ENCODE data around the gene C16orf54. TPM values are rescaled to one million over a fixed set of nuclear protein-coding genes. Genes with fewer than 3 reads are reported as not detected.
"Not testable (repeated sequence)": the region's sequence is repeated elsewhere in the genome, so short reads cannot be mapped to it uniquely, and the experiment has no call there.

Gene C16orf54
- total and polyA plus RNA-seq, 10 of the 15 experiments (the other 5 are each of a cell fraction or from before 2014, with no cell fraction given) = 2.1 to 13.3 (median 5.4) TPM

- Histone ChIP-seq H4K20me1 (ENCODE audit: control insufficient read depth, insufficient read depth) (no peaks in the 10 kb centered on the region), H3K27ac (ENCODE audit: control insufficient read depth, insufficient read depth) (no peak overlapping the region), H3K36me3 (ENCODE audit: control insufficient read depth in 2 of 2, insufficient read depth in 2 of 2, low read length in 1 of 2) (no peaks in the 10 kb centered on the region), H3K9ac (ENCODE audit: control insufficient read depth, insufficient read depth, low read length) (no peak overlapping the region), H3K9me3 (replicated peaks; ENCODE audit: control insufficient read depth, insufficient read depth, low read length) (no peaks in the 10 kb centered on the region; the same call in 2 of the 3 replicates), H3K4me2 (ENCODE audit: control insufficient read depth, insufficient read depth) (no peak overlapping the region), H3K27me3 (replicated peaks in 1 of 2; ENCODE audit: control insufficient read depth in 2 of 2, insufficient read depth in 2 of 2, low read length in 1 of 2) (no peaks in the 10 kb centered on the region; a peak in 1 of 4 replicates), H3K4me1 (ENCODE audit: control insufficient read depth, insufficient read depth, low read length) (peaks cover 7% of the 10 kb centered on the region; the same call in 1 of the 2 replicates), H2AFZ (ENCODE audit: control insufficient read depth, low read depth, low read length) (no peak overlapping the region), H3K79me2 (ENCODE audit: control insufficient read depth, insufficient read depth, low read length) (no peaks in the 10 kb centered on the region), H3K4me3 (no peak overlapping the region)
- no TSS peak for BruUV-seq (replicated peaks)
- WGBS (ENCODE audit: insufficient coverage, insufficient replicate concordance, low lambda C conversion rate, missing lambda C conversion rate) = 50% methylated on average over 16 of the region's 16 CpGs
- ChIA-PET RAD21 (ENCODE audit: unreplicated experiment) (interaction anchor here (0.7 to 1.3 kb wide), 4 partner anchors 12 to 81 kb away, joined by 3 to 8 read pairs (median 5); partner anchors contain the start of genes KIF22 and QPRT), CTCF (interaction anchor here (0.6 to 2.8 kb wide), 12 partner anchors 8 to 294 kb away, joined by 3 to 12 read pairs (median 5); partner anchors contain the start of gene QPRT), POLR2A (interaction anchor here (0.6 kb wide), 1 partner anchor 29 kb away, joined by 3 read pairs; no protein-coding TSS in a partner anchor), SMC1A (ENCODE audit: uncharacterized antibody, unreplicated experiment) (interaction anchor here (1.0 to 1.6 kb wide), 2 partner anchors 9 to 42 kb away, joined by 3 to 4 read pairs; no protein-coding TSS in a partner anchor)
- intact Hi-C loops (cut with micrococcal nuclease; ENCODE audit: unreplicated experiment) = no loop called here
- in situ Hi-C loops (cut with MboI) = no loop called here
- TF ChIP-seq, protein P1, sequence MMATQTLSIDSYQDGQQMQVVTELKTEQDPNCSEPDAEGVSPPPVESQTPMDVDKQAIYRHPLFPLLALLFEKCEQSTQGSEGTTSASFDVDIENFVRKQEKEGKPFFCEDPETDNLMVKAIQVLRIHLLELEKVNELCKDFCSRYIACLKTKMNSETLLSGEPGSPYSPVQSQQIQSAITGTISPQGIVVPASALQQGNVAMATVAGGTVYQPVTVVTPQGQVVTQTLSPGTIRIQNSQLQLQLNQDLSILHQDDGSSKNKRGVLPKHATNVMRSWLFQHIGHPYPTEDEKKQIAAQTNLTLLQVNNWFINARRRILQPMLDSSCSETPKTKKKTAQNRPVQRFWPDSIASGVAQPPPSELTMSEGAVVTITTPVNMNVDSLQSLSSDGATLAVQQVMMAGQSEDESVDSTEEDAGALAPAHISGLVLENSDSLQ (IDR thresholded peaks at IDR 0.05) = peak; percentile 66; the same call in 1 of the 2 replicates
- TF ChIP-seq STAT1 (conservative IDR thresholded peaks at IDR 0.05) = no peak
- no peak for FAIRE-seq
- no peak for DNase-seq (ENCODE audit: low read depth, low spot score)
- ATAC-seq = no peak
Measured at GRCh38 chr16:29708917-29709600, 36.7 kb downstream of the C16orf54 start.

- in situ Hi-C loops (cut with MboI) = not testable (repeated sequence)
- CTCF ChIA-PET = interaction anchor here (1.2 to 1.8 kb wide), 3 partner anchors 22 to 142 kb away, joined by 3 to 5 read pairs (median 3); no protein-coding TSS in a partner anchor
- WGBS (ENCODE audit: insufficient coverage, insufficient replicate concordance, low lambda C conversion rate, missing lambda C conversion rate) = 100% methylated on average over 1 of the region's 1 CpG
Measured at GRCh38 chr16:29707160-29707559, 38.6 kb downstream of the C16orf54 start.

More at GRCh38 chr16:29707160-29707559, 38.6 kb downstream of the C16orf54 start:
- H2AFZ ChIP-seq (ENCODE audit: control insufficient read depth, low read depth, low read length); H3K27ac ChIP-seq (ENCODE audit: control insufficient read depth, insufficient read depth); H3K4me3 ChIP-seq; H3K36me3 ChIP-seq (ENCODE audit: control insufficient read depth in 2 of 2, insufficient read depth in 2 of 2, low read length in 1 of 2); H3K79me2 ChIP-seq (ENCODE audit: control insufficient read depth, insufficient read depth, low read length); DNase-seq (ENCODE audit: low read depth, low spot score); RAD21 ChIA-PET (ENCODE audit: unreplicated experiment); FAIRE-seq; H3K9ac ChIP-seq (ENCODE audit: control insufficient read depth, insufficient read depth, low read length); intact Hi-C loops (cut with micrococcal nuclease; ENCODE audit: unreplicated experiment); ATAC-seq; H3K4me2 ChIP-seq (ENCODE audit: control insufficient read depth, insufficient read depth); BruUV-seq (replicated peaks); H4K20me1 ChIP-seq (ENCODE audit: control insufficient read depth, insufficient read depth); H3K27me3 ChIP-seq (replicated peaks in 1 of 2; ENCODE audit: control insufficient read depth in 2 of 2, insufficient read depth in 2 of 2, low read length in 1 of 2); H3K9me3 ChIP-seq (replicated peaks; ENCODE audit: control insufficient read depth, insufficient read depth, low read length); POLR2A ChIA-PET: not testable (repeated sequence)
- H3K4me1 ChIP-seq (ENCODE audit: control insufficient read depth, insufficient read depth, low read length) = peaks cover 16% of the 10 kb centered on the region
- SMC1A ChIA-PET (ENCODE audit: uncharacterized antibody, unreplicated experiment) = interaction anchor here (1.2 kb wide), 1 partner anchor 65 kb away, joined by 3 read pairs; no protein-coding TSS in a partner anchor

Data from GM12878 (cell line).